Erythroblast (primary cell): ENCODE data around the gene NPM1.
"Not testable (repeated sequence)": the region's sequence is repeated elsewhere in the genome, so short reads cannot be mapped to it uniquely, and the experiment has no call there.

Experiments
- DNase-seq, 2 experiments: peaks; one replicate each; lab custom pipeline; 2025; lab: John Stamatoyannopoulos, UW
- GATA1 ChIP-seq: IDR thresholded peaks from 2 replicates; pipeline ENCODE4 v1.6.1; 2011; ENCODE audit warnings: low read depth, mild to moderate bottlenecking, control low read depth, low read length, moderate library complexity
- POLR2A ChIP-seq: IDR thresholded peaks from 2 replicates; pipeline ENCODE4 v1.6.1; 2011; ENCODE audit warnings: mild to moderate bottlenecking, low read length

NPM1 gene

DNA sequence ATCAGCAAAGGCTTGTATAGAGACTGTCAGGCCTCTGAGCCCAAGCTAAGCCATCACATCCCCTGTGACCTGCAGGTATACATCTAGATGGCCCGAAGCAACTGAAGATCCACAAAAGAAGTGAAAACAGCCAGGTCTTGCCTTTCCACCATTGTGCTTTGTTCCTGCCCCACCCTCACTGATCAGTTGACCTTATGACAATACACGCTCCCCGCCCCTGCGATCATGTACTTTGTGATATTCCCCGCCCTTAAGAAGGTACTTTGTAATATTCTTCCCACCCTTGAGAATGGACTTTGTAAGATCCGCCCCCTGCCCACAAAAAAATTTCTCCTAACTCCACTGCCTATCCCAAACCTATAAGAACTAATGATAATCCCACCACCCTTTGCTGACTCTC is 18.6 kb upstream of the NPM1 start:
- TF ChIP-seq GATA1 (no peak), POLR2A (no peak)
- no peak for DNase-seq

DNA sequence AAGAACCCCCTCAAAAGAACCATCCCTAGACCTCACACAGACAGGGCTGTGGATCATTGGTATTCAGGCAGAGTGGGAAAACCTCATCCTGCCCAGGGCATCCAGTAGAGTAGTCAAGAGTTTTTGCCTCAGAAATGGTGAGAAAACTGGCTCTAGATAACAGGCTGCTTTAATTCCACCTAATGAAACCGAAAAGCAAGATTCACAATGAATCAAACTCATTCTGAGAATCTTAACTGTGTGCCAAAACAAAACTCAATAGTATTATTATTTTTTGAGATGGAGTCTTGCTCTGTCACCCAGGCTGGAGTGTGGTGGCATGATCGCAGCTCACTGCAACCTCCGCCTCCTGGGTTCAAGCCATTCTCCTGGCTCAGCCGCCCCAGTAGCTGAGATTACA is 17.8 kb upstream of the NPM1 start:
- DNase-seq, result no peak
- TF ChIP-seq GATA1 (no peak), POLR2A (no peak)

DNA sequence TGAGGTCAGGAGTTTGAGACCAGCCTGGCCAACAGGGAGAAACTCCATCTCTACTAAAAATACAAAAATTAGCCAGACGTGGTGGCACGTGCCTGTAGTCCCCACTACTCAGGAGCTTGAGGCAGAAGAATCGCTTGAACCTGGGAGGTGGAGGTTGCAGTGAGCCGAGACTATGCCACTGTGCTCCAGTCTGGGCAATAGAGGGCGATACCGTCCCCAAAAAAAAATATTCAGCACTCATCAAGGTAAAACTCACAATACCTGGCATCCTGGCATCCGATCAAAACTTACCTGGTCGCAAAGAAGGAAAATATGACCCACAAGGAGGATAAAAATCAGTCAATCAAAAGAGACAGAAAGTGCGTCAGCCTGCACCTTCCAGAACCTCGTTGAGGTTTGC is 16.8 kb upstream of the NPM1 start:
- DNase-seq, result not testable (repeated sequence)

DNA sequence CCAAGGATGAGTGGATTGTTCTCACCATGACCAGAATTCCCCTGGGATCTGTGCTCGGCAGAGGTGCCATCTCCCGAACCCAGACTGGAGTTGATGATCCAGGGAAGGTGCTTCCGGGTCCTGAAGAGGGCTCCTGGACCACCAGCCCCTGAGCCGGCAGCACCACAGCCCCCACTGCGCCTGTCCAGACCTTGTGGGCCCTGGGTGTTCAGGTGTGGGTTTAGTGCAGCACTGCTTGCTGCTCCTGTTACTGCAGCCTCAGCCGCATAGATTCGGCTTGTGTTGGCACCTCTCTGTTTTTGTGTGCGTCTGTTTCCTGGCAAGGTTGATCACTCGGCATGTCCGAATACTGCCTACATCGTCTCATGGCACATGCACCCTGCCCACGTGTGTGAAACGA is 16.3 kb upstream of the NPM1 start:
- no peak for TF ChIP-seq POLR2A
- no peak for TF ChIP-seq GATA1
- DNase-seq, result no peak

DNA sequence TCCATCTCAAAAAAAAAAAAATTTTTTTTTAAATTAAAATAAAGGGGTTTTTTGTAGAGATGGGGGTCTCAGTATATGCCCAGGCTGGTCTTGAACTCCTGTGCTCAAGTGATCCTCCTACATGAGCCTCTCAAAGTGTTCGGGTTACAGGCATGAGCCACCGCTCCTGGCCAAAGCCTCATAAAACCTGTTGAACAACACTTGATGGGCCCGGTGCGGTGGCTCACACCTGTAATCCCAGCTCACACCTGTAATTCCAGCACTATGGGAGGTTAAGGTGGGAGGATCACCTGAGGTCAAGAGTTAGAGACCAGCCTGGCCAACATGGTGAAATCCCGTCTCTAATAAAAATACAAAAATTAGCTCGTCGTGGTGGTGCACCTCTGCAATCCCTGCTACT is 7.7 kb upstream of the NPM1 start:
- DNase-seq, result no peak
- TF ChIP-seq GATA1, result no peak
- TF ChIP-seq POLR2A, result no peak

DNA sequence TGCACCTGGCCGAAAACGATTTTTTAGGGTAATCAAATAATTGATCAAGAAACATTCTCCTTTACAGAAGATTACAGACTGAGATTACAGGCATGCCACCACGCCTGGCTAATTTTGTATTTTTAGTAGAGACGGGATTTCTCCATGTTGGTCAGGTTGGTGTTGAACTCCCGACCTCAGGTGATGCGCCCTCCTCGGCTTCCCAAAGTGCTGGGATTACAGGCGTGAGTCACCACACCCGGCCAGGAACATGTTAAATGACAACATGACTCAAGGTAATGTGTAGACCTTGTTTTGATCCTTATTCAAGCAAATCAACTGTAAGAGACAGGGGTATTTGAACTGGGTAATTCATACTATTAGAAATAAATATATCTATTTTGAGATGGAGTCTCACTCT is 3.2 kb upstream of the NPM1 start:
- DNase-seq, result not testable (repeated sequence)

DNA sequence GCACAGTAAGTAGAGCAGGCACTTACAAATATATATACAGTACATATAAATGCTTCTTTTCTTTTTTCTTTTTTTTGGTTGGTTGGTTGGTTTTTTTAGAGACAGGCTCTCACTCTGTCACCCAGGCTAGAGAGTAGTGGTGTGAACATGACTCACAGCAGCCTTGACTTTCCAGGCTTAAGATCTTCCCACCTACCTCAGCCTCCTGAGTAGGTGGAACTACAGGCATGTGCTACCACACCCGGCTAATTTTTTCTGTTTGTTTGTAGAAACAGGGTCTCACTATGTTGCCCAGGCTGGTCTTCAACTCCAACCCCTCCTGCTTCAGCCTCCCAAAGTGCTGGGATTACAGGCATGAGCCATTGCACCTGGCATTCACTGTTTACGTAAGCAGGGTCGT is 2.6 kb upstream of the NPM1 start:
- DNase-seq, result not testable (repeated sequence)

DNA sequence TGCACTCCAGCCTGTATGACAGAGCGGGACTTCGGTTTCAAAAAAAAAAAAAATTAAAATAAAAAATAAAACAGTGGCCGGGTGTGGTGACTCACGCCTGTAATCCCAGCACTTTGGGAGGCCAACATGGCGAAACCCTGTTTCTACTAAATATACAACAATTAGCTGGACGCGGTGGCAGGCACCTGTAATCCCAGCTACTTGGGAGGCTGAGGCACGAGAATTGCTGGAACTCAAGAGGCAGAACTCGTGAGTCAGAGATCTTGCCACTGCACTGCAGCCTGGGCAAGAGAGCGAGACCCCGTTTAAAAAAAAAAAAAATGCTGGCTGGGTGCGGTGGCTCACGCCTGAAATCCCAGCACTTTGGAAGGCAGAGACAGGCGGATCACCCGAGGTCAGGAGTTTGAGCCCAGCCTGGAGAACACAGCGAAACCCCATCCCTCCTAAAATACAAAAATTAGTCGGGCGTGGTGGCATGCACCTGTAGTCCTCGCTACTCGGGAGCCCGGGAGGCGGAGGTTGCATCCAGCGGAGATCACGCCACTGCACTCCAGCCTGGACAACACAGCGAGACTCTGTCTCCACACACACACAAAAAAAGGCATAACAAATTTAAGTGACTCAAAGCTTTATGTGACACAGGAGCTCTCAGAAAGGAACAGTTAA is 1.5 kb upstream of the NPM1 start:
- DNase-seq, result no peak
- TF ChIP-seq POLR2A, result no peak
- TF ChIP-seq GATA1, result no peak

DNA sequence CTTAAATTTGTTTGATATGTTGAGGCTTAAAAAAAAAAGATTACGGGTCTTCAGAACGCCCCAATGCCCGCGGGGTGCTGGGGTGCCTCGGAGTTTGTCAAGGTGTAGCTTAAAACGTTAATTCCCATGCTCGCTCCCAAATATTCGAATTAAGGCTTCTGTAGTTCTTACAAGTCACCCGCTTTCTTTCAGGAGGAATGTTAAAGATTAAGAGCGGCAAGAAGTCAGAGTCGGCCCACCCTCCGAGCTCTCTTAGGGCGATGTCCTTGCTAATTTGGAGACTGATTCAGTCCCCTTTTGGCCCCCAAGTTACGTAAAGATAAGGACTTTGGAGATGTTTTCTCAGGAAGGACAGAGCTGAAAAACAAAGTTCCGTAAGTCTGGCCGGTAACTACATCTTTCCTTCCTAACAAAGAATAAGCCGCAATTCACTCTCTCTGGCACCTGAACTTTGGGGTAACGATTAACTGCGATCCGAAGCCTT is 746 bp upstream of the NPM1 start:
- TF ChIP-seq POLR2A, result no peak
- TF ChIP-seq GATA1, result no peak

DNA sequence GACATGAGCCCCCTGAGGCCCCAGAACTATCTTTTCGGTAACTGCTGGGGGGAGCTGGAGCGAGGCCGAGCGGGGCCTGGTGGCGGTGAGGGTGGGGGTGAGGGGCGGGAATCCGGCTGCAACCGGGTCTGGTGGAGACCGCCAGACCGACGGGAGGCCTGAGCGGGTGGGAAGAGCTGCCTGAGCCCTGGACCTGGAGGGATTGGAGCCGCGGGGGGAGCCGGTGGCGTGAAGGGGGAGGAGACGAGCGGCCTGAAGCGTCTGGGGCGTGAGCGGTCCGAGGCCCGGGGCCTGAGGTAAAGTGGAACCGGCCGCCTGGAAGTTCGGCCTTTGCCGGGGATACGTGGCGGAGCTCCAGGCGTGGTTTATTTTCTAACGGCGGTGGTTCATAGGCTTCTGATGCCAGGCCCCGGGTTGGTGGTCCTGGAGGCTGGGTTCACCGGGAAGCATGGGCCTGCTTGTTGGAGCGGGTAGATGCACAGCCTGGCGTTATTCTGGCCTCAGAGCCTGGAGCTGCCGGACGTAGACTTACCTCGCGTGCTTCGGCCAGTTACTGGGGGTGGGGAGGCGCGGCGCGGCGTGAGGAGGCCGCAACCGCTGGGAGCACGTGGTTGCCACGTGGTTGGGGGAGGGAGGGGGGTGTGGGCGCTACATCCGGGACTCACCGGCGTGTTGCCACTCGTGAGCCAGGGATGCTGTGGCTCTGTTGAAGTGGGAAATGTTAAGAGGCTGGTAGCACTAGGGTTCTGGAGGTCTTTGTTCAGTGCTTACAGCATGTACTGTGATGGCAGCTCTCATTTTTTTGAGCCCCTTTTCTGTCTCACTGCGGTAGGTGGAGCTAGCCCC is 544 bp downstream of the NPM1 start:
- TF ChIP-seq GATA1, result no peak
- DNase-seq, result peak; percentile 88 to 92

More for the DNA sequence above, 746 bp upstream of the NPM1 start:
- DNase-seq, result peak; percentile 76 to 85

DNA sequence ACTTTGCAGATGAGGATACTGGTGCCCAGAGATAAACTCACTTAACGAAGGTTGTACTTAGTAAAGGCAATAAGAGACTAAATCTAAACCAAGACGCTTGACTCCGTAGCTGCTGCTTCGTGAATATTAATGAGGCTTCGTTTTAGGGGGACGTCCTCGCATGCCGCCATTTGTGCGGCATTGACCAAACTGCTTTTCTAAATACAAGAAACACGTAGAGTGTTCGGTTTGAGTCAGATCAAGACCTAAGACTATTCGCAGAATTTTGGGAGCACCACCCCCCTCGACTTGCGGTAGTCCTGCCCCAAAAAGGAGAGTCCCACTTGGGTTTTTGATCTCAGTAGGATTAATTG is 1.1 kb downstream of the NPM1 start:
- DNase-seq, result no peak
- TF ChIP-seq POLR2A (no peak), GATA1 (no peak)

DNA sequence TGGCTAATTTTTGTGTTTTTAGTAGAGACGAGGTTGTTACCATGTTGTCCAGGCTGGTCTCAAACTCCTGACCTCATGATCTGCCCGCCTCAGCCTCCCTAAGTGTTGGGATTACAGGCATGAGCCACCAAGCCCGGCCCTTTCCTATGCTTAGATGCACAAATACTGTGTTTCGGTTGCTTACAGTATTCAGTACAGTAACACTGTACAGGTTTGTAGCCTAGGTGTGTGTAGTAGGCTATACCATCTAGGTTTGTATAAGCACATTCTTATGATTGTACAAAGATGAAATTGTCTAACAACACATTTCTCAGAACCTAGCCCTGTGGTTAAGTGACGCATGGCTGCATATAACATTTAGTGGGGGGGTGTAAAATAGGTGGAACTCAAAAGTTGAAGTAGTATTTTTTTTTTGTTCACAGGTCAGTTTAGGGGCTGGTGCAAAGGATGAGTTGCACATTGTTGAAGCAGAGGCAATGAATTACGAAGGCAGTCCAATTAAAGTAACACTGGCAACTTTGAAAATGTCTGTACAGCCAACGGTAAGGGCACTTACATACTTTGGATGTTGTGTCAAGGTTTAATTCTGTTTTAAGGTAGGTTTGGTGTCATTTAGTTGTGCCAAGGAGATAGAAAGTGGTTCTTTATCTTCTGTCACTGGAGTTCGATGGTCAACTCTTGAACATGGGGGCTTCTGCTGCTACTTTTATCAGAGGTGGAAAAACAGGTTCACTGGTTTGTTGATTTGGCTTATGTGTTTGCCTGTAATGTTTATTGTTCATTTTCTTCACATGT is 3.4 kb downstream of the NPM1 start:
- TF ChIP-seq GATA1, result no peak
- TF ChIP-seq POLR2A, result no peak
- no peak for DNase-seq

DNA sequence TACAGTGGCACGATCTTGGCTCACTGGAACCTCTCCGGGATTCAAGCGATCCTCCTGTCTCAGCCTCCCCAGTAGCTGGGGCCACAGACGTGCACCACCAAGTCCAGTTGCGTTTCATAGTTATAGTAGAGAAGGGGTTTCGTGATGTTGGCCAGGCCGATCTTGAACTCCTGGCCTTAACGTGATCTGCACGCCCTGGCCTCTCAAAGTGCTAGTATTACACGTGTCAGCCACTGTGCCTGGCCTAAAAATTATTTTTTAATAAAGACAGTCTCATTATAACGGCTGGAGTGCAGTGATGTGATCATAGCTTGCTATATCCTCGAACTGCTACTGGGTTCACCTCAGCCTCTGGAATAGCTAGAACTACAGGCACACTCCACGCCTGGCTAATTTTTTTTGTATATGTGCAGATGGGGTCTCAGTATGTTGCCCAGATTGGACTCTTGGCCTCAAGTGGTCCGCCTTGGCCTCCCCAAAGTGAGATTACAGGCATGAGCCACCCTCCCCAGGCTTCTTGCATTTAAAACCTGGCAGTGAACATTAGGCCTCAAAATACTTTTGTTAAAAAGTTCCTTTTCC is 4.4 kb downstream of the NPM1 start:
- no peak for DNase-seq
- TF ChIP-seq POLR2A (no peak), GATA1 (no peak)

DNA sequence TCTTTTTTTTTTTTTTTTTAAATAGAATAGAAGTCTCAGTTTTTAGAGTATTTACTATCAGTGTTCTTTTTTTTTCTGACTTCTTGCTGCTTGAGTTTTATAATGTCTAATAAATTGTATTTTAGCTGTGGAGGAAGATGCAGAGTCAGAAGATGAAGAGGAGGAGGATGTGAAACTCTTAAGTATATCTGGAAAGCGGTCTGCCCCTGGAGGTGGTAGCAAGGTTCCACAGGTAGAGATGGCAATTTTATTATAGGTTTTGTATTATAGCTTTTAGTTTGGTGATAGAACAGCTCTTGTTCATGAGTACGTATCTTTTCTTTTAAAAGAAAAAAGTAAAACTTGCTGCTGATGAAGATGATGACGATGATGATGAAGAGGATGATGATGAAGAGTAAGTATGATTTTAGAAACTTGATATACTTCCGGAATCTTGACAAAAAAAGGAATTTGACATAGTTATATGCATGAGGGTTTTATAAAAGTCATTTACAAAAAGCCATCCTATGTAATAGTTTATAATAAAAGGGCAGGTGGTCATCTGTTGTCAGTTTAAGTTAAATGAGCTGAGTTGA is 5.0 kb downstream of the NPM1 start:
- no peak for DNase-seq
- TF ChIP-seq POLR2A, result no peak
- TF ChIP-seq GATA1, result no peak
